ENCODE results near the gene HOOK2. TPM values are rescaled to one million over a fixed set of nuclear protein-coding genes. Genes with fewer than 3 reads are reported as not detected.

The HOOK2 gene
- total and polyA plus RNA-seq, 2 of the 8 experiments (the other 6 are each of a cell fraction or from before 2014, with no cell fraction given), result 23.8 to 63.2 TPM

- peak in 1 of 2 experiments; percentile 99; a peak in 2 of 4 replicates for TF ChIP-seq HDAC2 (IDR thresholded peaks at IDR 0.05; ENCODE audit: borderline replicate concordance in 1 of 2, low read depth in 2 of 2, low read length in 2 of 2)
- peak; percentile 98 for TF ChIP-seq PHF8 (conservative IDR thresholded peaks at IDR 0.05; ENCODE audit: low read depth, low read length)
- no peak for TF ChIP-seq CBX5 (IDR thresholded peaks at IDR 0.05; ENCODE audit: low read depth, low read length)
- peak; percentile 49; the same call in 1 of the 2 replicates for TF ChIP-seq SIX5 (IDR thresholded peaks at IDR 0.05; ENCODE audit: low read depth, low read length)
- TF ChIP-seq ZNF274 (IDR thresholded peaks at IDR 0.05; ENCODE audit: borderline replicate concordance, extremely low read depth, low read length), result no peak
- peak; percentile 91; the same call in 1 of the 2 replicates for TF ChIP-seq SP4 (IDR thresholded peaks at IDR 0.05; ENCODE audit: low read length)
- 0 out of 2 replicates have a peak, but pooled peaks have one; percentile 32 for TF ChIP-seq TCF12 (IDR thresholded peaks at IDR 0.05; ENCODE audit: low read depth, low read length)
- TF ChIP-seq CHD2 (IDR thresholded peaks at IDR 0.05; ENCODE audit: low read length), result peak; percentile 90
- TF ChIP-seq POU5F1 (IDR thresholded peaks at IDR 0.05; ENCODE audit: low read depth, low read length), result no peak
- no peak for TF ChIP-seq SIRT6 (IDR thresholded peaks at IDR 0.05; ENCODE audit: low read length)
- peak; percentile 97 for TF ChIP-seq JUND (IDR thresholded peaks at IDR 0.05; ENCODE audit: low read length)
- TF ChIP-seq POLR2AphosphoS5 (IDR thresholded peaks at IDR 0.05; ENCODE audit: low read depth, low read length), result peak; percentile 46; the same call in 1 of the 2 replicates
- peak; percentile 98 for TF ChIP-seq CHD1 (IDR thresholded peaks at IDR 0.05; ENCODE audit: low read depth, low read length)
- peak; percentile 93 for TF ChIP-seq USF2 (IDR thresholded peaks at IDR 0.05; ENCODE audit: low read length)
- peak; percentile 79 for TF ChIP-seq SAP30 (IDR thresholded peaks at IDR 0.05; ENCODE audit: insufficient read depth, insufficient replicate concordance, low read length)
- TF ChIP-seq RAD21 (IDR thresholded peaks at IDR 0.05 in 1 of 2, conservative IDR thresholded peaks at IDR 0.05 in 1 of 2; ENCODE audit: low read depth in 2 of 2, low read length in 2 of 2), result no peak
- TF ChIP-seq BRCA1 (IDR thresholded peaks at IDR 0.05; ENCODE audit: low read depth, low read length), result peak; percentile 43; the same call in 1 of the 2 replicates
- no peak for TF ChIP-seq EZH2 (IDR thresholded peaks at IDR 0.05; ENCODE audit: low read depth, low read length, severe bottlenecking)
- TF ChIP-seq GTF2F1 (IDR thresholded peaks at IDR 0.05; ENCODE audit: borderline replicate concordance, low read depth, low read length), result no peak
- no peak; the same call in 1 of the 2 replicates for TF ChIP-seq RFX5 (IDR thresholded peaks at IDR 0.05; ENCODE audit: borderline replicate concordance, low read depth, low read length)
- peak; percentile 94; the same call in 1 of the 2 replicates for TF ChIP-seq SP1 (IDR thresholded peaks at IDR 0.05; ENCODE audit: low read depth, low read length)
- peak; percentile 97 for TF ChIP-seq TAF1 (IDR thresholded peaks at IDR 0.05; ENCODE audit: low read depth, low read length)
- no peak for TF ChIP-seq MAX (IDR thresholded peaks at IDR 0.05)
These were observed 38.1 kb downstream of the HOOK2 start, which contains the start of gene GET3 (continued) for GRCh38 chr19:12736995-12737834.
